H1 (cell line): ENCODE data around the gene BAD. TPM values are rescaled to one million over a fixed set of nuclear protein-coding genes. Genes with fewer than 3 reads are reported as not detected.
A peak's percentile ranks its signal among the peaks of the same experiment; 100 is the strongest.

Experiments
- BCL11A ChIP-seq, 2 experiments: IDR thresholded peaks; one replicate each; pipeline ENCODE4 v1.6.1; 2011; ENCODE audit warnings: low read depth in 2 of 2, low read length in 2 of 2, mild to moderate bottlenecking in 2 of 2
- CEBPB ChIP-seq: IDR thresholded peaks from 2 replicates; pipeline ENCODE4 v1.6.1; 2012; ENCODE audit warnings: low read depth, low read length
- CTCF ChIP-seq, 3 experiments: IDR thresholded peaks; 1 replicate in 2 of 3; 2 replicates in 1 of 3; pipeline versions ENCODE4 v1.5.1 to v1.6.1; 2011; ENCODE audit warnings: low read length in 3 of 3, mild to moderate bottlenecking in 3 of 3, inconsistent platforms in 2 of 3, low read depth in 1 of 3, moderate library complexity in 1 of 3; ENCODE audit not compliant: insufficient read depth in 1 of 3; ENCODE audit errors: control extremely low read depth in 1 of 3
- EGR1 ChIP-seq: IDR thresholded peaks from 2 replicates; pipeline ENCODE4 v1.6.1; 2011; ENCODE audit warnings: low read depth, low read length, borderline replicate concordance
- GTF2F1 ChIP-seq: IDR thresholded peaks from 2 replicates; pipeline ENCODE4 v1.6.1; 2012; ENCODE audit warnings: low read depth, low read length, improper control_type of control experiment, borderline replicate concordance
- HDAC2 ChIP-seq, 2 experiments: fragments of 300-600 bp in 1 of 2; sonication (generic) in 1 of 2; IDR thresholded peaks; 2 replicates each; pipeline ENCODE4 v1.6.1; 2011 to 2012; ENCODE audit warnings: low read depth in 2 of 2, low read length in 2 of 2, mild to moderate bottlenecking in 2 of 2, moderate library complexity in 2 of 2, borderline replicate concordance in 1 of 2, inconsistent platforms in 1 of 2
- JUND ChIP-seq: IDR thresholded peaks from 2 replicates; pipeline ENCODE4 v1.6.1; 2011; ENCODE audit warnings: mild to moderate bottlenecking, improper control_type of control experiment, low read length
- POLR2A ChIP-seq, 2 experiments: IDR thresholded peaks; 1 replicate in 1 of 2; 2 replicates in 1 of 2; pipeline ENCODE4 v1.6.1; 2011; ENCODE audit warnings: low read depth in 2 of 2, low read length in 2 of 2, mild to moderate bottlenecking in 2 of 2; ENCODE audit errors: control extremely low read depth in 1 of 2
- SAP30 ChIP-seq: fragments of 300-600 bp; sonication (generic); IDR thresholded peaks from 2 replicates; pipeline ENCODE4 v1.7.1; 2012; ENCODE audit warnings: low read length, moderate library complexity, mild to moderate bottlenecking, inconsistent platforms; ENCODE audit not compliant: insufficient read depth, insufficient replicate concordance
- polyA plus RNA-seq, 7 experiments: library from polyadenylated mRNA; depleted of rRNA in 3 of 7; stranded (reverse) in 5 of 7; unstranded in 2 of 7; fragments of >200 nt in 5 of 7; fragments of 200-250 nt in 2 of 7; gene quantifications; 1 replicate in 5 of 7; 2 replicates in 1 of 7; 4 replicates in 1 of 7; pipeline versions ENCODE4 v1.2.1 to v1.2.3, GENCODE V29; 2011 to 2013; ENCODE audit warnings: missing spikeins in 2 of 7, mixed read lengths in 2 of 7
- total RNA-seq: library from RNA; stranded (reverse); fragmentation: NEBNext Ultra II Directional; extraction: Animal tissue kit (Norgen Biotek cat#: 25700); gene quantifications from 2 replicates; pipeline ENCODE4 v1.2.1, GENCODE V29; 2021

BAD gene
- total and polyA plus RNA-seq, 2 of the 8 experiments (the other 6 are each of a cell fraction or from before 2014, with no cell fraction given) = 23.1 to 33.7 TPM

GRCh38 chr11:64251016-64251752 lies 33.3 kb downstream of the BAD start, which contains the start of gene PLCB3 (continued):
- TF ChIP-seq JUND (no peak), SAP30 (no peak), HDAC2 (IDR thresholded peaks at IDR 0.05; ENCODE audit: borderline replicate concordance in 1 of 2, low read depth in 2 of 2, low read length in 2 of 2) (no peak), GTF2F1 (no peak), BCL11A (IDR thresholded peaks at IDR 0.05; ENCODE audit: low read depth in 2 of 2, low read length in 2 of 2) (no peak), CTCF (IDR thresholded peaks at IDR 0.05; ENCODE audit: control extremely low read depth in 1 of 3, insufficient read depth in 1 of 3, low read depth in 1 of 3, low read length in 3 of 3) (peak in 2 of 3 experiments; percentile 48 to 80; a peak in 3 of 4 replicates), POLR2A (IDR thresholded peaks at IDR 0.05; ENCODE audit: control extremely low read depth in 1 of 2, low read depth in 2 of 2, low read length in 2 of 2) (peak in 1 of 2 experiments; percentile 65; a peak in 2 of 3 replicates), CEBPB (no peak), EGR1 (no peak)
